HCT116 (cell line): Measurements from ENCODE around the gene AASDH. TPM values are rescaled to one million over a fixed set of nuclear protein-coding genes. Genes with fewer than 3 reads are reported as not detected.

Experiments
- ATAC-seq: fragments of 200-7000 bp; cut with Tn5 transposase; 2 replicates; pipeline ENCODE4 v1.9.1; 2020; ENCODE audit warnings: mild to moderate bottlenecking, moderate library complexity
- BruUV-seq: library from RNA; stranded (reverse); fragments of 400-500 nt; replicated peaks from 2 replicates; lab custom pipeline; 2021; lab: Mats Ljungman, UMichigan
- CTCF ChIA-PET: fragments of 300-600 bp; sonication (Branson Sonifier 250); formaldehyde crosslinking; loops from one replicate; lab custom pipeline; 2021; ENCODE audit warnings: antibody characterized with exemption; lab: Charles Lee
- POLR2A ChIA-PET: fragments of 300-600, 350-600 bp; sonication (Branson Sonifier 250); formaldehyde crosslinking; loops from one replicate; lab custom pipeline; 2021; ENCODE audit warnings: antibody characterized with exemption; lab: Charles Lee
- RAD21 ChIA-PET, 2 experiments: fragments of 300-600 bp; sonication (Branson Sonifier 250); formaldehyde crosslinking; loops; one replicate each; lab custom pipeline; 2023; ENCODE audit warnings: low total read pairs in 2 of 2; ENCODE audit not compliant: uncharacterized antibody in 2 of 2, unreplicated experiment in 2 of 2, low non-redundant PET in 1 of 2; lab: Charles Lee
- DNase-seq: peaks from one replicate; pipeline ENCODE4 v3.0.0-alpha.2; 2010; ENCODE audit warnings: low read depth, low spot score
- H2AFZ ChIP-seq: fragments of 200-600 bp; shearing (Covaris generic), sonication (generic); 2 replicates; pipeline ENCODE4 v1.6.1; 2017; ENCODE audit warnings: low read depth, mixed run types, mixed read lengths, antibody characterized with exemption, low read length; ENCODE audit not compliant: poor library complexity, severe bottlenecking
- H3K27ac ChIP-seq: 2 replicates; pipeline ENCODE4 v1.5.1; 2012; ENCODE audit warnings: low read depth, low read length
- H3K27me3 ChIP-seq: fragments of 200-600 bp; sonication (generic); 2 replicates; pipeline ENCODE4 v1.6.1; 2016; ENCODE audit warnings: mixed run types, low read length, mixed read lengths; ENCODE audit not compliant: insufficient read depth
- H3K36me3 ChIP-seq, 2 experiments: fragments of 200-500 bp in 1 of 2; fragments of 200-600 bp in 1 of 2; sonication (Bioruptor generic) in 1 of 2; sonication (generic) in 1 of 2; 2 replicates each; pipeline versions ENCODE4 v1.5.1 to v1.6.1; 2014 to 2016; ENCODE audit warnings: low read length in 2 of 2, inconsistent platforms in 1 of 2, mixed read lengths in 1 of 2, mixed run types in 1 of 2; ENCODE audit not compliant: insufficient read depth in 2 of 2, control insufficient read depth in 1 of 2
- H3K4me1 ChIP-seq, 2 experiments: fragments of 200-600 bp in 1 of 2; sonication (generic) in 1 of 2; 2 replicates each; pipeline versions ENCODE4 v1.5.1 to v1.6.1; 2012 to 2017; ENCODE audit warnings: low read length in 2 of 2, inconsistent platforms in 1 of 2, mild to moderate bottlenecking in 1 of 2, mixed read lengths in 1 of 2, mixed run types in 1 of 2, moderate library complexity in 1 of 2; ENCODE audit not compliant: insufficient read depth in 2 of 2, control insufficient read depth in 1 of 2
- H3K4me2 ChIP-seq: fragments of 200-600 bp; sonication (generic); 2 replicates; pipeline ENCODE4 v1.6.1; 2017; ENCODE audit warnings: mixed run types, low read length, mixed read lengths
- H3K4me3 ChIP-seq, 2 experiments: fragments of 200-600 bp in 1 of 2; sonication (generic) in 1 of 2; replicated peaks in 1 of 2; 2 replicates each; pipeline ENCODE4 v1.5.1; 2011 to 2016; ENCODE audit warnings: low read length in 2 of 2, control low read depth in 1 of 2, low read depth in 1 of 2, mild to moderate bottlenecking in 1 of 2, mixed read lengths in 1 of 2, mixed run types in 1 of 2
- H3K79me2 ChIP-seq: fragments of 200-600 bp; sonication (generic); 2 replicates; pipeline ENCODE4 v1.6.1; 2017; ENCODE audit warnings: mild to moderate bottlenecking, mixed run types, low read length, moderate library complexity, mixed read lengths; ENCODE audit not compliant: insufficient read depth
- H3K9ac ChIP-seq: fragments of 200-600 bp; sonication (generic); 2 replicates; pipeline ENCODE4 v1.6.1; 2016; ENCODE audit warnings: low read length, mixed read lengths
- H3K9me2 ChIP-seq: fragments of 200-600 bp; sonication (generic), shearing (Covaris generic); 2 replicates; pipeline ENCODE4 v1.6.1; 2017; ENCODE audit warnings: mixed run types, mild to moderate bottlenecking, moderate library complexity; ENCODE audit not compliant: insufficient read depth
- H3K9me3 ChIP-seq, 2 experiments: fragments of 200-500 bp in 1 of 2; fragments of 200-600 bp in 1 of 2; sonication (Bioruptor generic) in 1 of 2; sonication (generic) in 1 of 2; 2 replicates each; pipeline ENCODE4 v1.6.1; 2014 to 2017; ENCODE audit warnings: low read length in 2 of 2, mixed read lengths in 2 of 2, inconsistent platforms in 1 of 2, low read depth in 1 of 2, mild to moderate bottlenecking in 1 of 2, mixed run types in 1 of 2, moderate library complexity in 1 of 2; ENCODE audit not compliant: control insufficient read depth in 1 of 2, insufficient read depth in 1 of 2
- H4K20me1 ChIP-seq: fragments of 200-600 bp; sonication (generic), shearing (Covaris generic); 2 replicates; pipeline ENCODE4 v1.6.1; 2017; ENCODE audit warnings: mixed run types, mild to moderate bottlenecking, moderate library complexity; ENCODE audit not compliant: insufficient read depth
- EGR1 ChIP-seq: IDR thresholded peaks from 2 replicates; pipeline ENCODE4 v1.6.1; 2012; ENCODE audit warnings: low read depth
- EZH2 ChIP-seq: fragments of 200-600 bp; sonication (generic); IDR thresholded peaks from 2 replicates; pipeline ENCODE4 v1.6.1; 2017; ENCODE audit warnings: antibody characterized with exemption, mixed run types
- EZH2phosphoT487 ChIP-seq: fragments of 200-600 bp; IDR thresholded peaks from 2 replicates; pipeline ENCODE4 v1.6.1; 2018; ENCODE audit warnings: antibody characterized with exemption, borderline replicate concordance
- FOSL1 ChIP-seq: IDR thresholded peaks from 2 replicates; pipeline ENCODE4 v1.6.1; 2012; ENCODE audit warnings: low read depth
- JUND ChIP-seq: IDR thresholded peaks from 2 replicates; pipeline ENCODE4 v1.6.1; 2012
- POLR2AphosphoS5 ChIP-seq: IDR thresholded peaks from 2 replicates; pipeline ENCODE4 v1.6.1; 2011; ENCODE audit warnings: mild to moderate bottlenecking, low read depth, low read length, moderate library complexity
- SP1 ChIP-seq: IDR thresholded peaks from 2 replicates; pipeline ENCODE4 v1.6.1; 2012; ENCODE audit warnings: low read depth
- TCF7L2 ChIP-seq: IDR thresholded peaks from 2 replicates; pipeline ENCODE4 v1.7.0; 2011; ENCODE audit warnings: borderline replicate concordance, inconsistent platforms; ENCODE audit not compliant: insufficient read depth, insufficient read length; ENCODE audit errors: extremely low read depth
- ZFX ChIP-seq: fragments of 450-650 bp; IDR thresholded peaks from 2 replicates; pipeline ENCODE4 v1.6.1; 2017
- ZNF274 ChIP-seq: fragments of 200-500 bp; sonication (Bioruptor generic); IDR thresholded peaks from 2 replicates; pipeline ENCODE4 v1.6.1; 2014; ENCODE audit warnings: mild to moderate bottlenecking, low read depth, low read length, inconsistent platforms
- intact Hi-C: fragments of 100-400 bp; cut with micrococcal nuclease; formaldehyde crosslinking; loops from 2 replicates; pipeline ENCODE4 v1.10.0; 2022
- total RNA-seq: library from RNA; stranded (reverse); gene quantifications from one replicate; pipeline ENCODE4 v1.2.1, GENCODE V29; 2021; ENCODE audit not compliant: unreplicated experiment
- TF ChIP-seq, protein P1 (sequence below): IDR thresholded peaks from 2 replicates; pipeline ENCODE4 v1.6.1; 2012; ENCODE audit warnings: low read depth
- TF ChIP-seq, protein P2 (sequence below): IDR thresholded peaks from 2 replicates; pipeline ENCODE4 v1.6.1; 2011; ENCODE audit warnings: mild to moderate bottlenecking, low read length, moderate library complexity; ENCODE audit not compliant: insufficient replicate concordance; ENCODE audit errors: extremely low read depth
- TF ChIP-seq, protein P3 (sequence below): IDR thresholded peaks from 2 replicates; pipeline ENCODE4 v1.6.1; 2012
- TF ChIP-seq, protein P4 (sequence below), 3 experiments: fragments of 200-600 bp in 1 of 3; sonication (generic) in 1 of 3; IDR thresholded peaks in 2 of 3; conservative IDR thresholded peaks in 1 of 3; 2 replicates each; pipeline ENCODE4 v1.5.1; 2012 to 2017; ENCODE audit warnings: low read depth in 2 of 3, low read length in 2 of 3, antibody characterized with exemption in 1 of 3, borderline replicate concordance in 1 of 3, control low read depth in 1 of 3, mild to moderate bottlenecking in 1 of 3, mixed read lengths in 1 of 3, mixed run types in 1 of 3, moderate library complexity in 1 of 3; ENCODE audit not compliant: insufficient read depth in 1 of 3

Gene AASDH
- total RNA-seq, 1 experiment from 2014 or later, result 13.7 TPM

DNA sequence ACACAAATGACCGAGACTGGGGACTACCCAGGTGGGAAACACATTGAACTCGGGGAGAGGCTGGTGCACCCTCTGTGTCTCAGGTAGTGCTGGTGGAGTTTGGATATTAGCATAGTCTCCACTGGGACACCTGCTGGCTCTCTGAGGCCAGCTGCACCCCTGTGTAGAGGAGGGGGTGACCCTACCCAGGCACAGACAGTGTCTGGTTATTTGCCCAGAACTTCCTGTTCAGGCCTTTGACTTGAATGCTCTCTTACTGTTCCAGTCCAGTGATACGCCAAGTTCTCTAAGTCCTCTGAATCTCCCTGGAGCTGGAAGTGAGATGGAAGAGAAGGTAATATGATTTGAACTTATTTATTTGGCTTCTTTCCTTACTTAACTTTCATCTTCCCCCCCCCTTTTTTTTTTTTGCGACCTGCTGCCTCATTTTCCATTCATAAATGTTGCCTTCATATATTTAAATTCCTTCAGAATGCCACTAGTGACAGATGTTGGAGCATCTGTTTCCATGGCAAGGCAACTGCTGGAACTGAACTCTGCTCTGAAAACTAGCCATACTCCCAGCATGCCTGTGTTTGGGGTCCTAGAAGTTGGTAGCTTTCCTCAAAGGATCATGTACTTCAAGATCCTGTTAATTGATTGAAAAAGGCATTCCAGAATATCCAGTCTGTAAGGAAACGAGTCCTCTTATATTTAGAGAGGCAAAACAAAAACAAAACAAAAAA is 76.7 kb downstream of the AASDH start:
- Histone ChIP-seq H3K4me3 (no peak overlapping the region), H3K27ac (no peak overlapping the region), H3K4me2 (no peak overlapping the region), H3K9me2 (no peaks in the 10 kb centered on the region), H3K27me3 (no peaks in the 10 kb centered on the region), H3K36me3 (no peaks in the 10 kb centered on the region), H3K9me3 (no peaks in the 10 kb centered on the region), H2AFZ (no peak overlapping the region), H3K4me1 (peaks cover 0 to 21% of the 10 kb centered on the region in 2 experiments; a peak in 3 of 4 replicates), H3K79me2 (no peaks in the 10 kb centered on the region), H3K9ac (no peak overlapping the region), H4K20me1 (no peaks in the 10 kb centered on the region)
- ChIA-PET RAD21 (no interaction called here), CTCF (no interaction called here), POLR2A (no interaction called here)
- no TSS peak for BruUV-seq
- ATAC-seq (no peak), DNase-seq (no peak)
- no peak for TF ChIP-seq EGR1
- TF ChIP-seq ZNF274, result no peak
- no peak for TF ChIP-seq JUND
- TF ChIP-seq, protein P1, sequence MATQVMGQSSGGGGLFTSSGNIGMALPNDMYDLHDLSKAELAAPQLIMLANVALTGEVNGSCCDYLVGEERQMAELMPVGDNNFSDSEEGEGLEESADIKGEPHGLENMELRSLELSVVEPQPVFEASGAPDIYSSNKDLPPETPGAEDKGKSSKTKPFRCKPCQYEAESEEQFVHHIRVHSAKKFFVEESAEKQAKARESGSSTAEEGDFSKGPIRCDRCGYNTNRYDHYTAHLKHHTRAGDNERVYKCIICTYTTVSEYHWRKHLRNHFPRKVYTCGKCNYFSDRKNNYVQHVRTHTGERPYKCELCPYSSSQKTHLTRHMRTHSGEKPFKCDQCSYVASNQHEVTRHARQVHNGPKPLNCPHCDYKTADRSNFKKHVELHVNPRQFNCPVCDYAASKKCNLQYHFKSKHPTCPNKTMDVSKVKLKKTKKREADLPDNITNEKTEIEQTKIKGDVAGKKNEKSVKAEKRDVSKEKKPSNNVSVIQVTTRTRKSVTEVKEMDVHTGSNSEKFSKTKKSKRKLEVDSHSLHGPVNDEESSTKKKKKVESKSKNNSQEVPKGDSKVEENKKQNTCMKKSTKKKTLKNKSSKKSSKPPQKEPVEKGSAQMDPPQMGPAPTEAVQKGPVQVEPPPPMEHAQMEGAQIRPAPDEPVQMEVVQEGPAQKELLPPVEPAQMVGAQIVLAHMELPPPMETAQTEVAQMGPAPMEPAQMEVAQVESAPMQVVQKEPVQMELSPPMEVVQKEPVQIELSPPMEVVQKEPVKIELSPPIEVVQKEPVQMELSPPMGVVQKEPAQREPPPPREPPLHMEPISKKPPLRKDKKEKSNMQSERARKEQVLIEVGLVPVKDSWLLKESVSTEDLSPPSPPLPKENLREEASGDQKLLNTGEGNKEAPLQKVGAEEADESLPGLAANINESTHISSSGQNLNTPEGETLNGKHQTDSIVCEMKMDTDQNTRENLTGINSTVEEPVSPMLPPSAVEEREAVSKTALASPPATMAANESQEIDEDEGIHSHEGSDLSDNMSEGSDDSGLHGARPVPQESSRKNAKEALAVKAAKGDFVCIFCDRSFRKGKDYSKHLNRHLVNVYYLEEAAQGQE, result no peak
- no peak for TF ChIP-seq EZH2
- TF ChIP-seq, protein P2, sequence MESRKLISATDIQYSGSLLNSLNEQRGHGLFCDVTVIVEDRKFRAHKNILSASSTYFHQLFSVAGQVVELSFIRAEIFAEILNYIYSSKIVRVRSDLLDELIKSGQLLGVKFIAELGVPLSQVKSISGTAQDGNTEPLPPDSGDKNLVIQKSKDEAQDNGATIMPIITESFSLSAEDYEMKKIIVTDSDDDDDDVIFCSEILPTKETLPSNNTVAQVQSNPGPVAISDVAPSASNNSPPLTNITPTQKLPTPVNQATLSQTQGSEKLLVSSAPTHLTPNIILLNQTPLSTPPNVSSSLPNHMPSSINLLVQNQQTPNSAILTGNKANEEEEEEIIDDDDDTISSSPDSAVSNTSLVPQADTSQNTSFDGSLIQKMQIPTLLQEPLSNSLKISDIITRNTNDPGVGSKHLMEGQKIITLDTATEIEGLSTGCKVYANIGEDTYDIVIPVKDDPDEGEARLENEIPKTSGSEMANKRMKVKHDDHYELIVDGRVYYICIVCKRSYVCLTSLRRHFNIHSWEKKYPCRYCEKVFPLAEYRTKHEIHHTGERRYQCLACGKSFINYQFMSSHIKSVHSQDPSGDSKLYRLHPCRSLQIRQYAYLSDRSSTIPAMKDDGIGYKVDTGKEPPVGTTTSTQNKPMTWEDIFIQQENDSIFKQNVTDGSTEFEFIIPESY, result no peak
- no peak for TF ChIP-seq POLR2AphosphoS5
- TF ChIP-seq, protein P3, sequence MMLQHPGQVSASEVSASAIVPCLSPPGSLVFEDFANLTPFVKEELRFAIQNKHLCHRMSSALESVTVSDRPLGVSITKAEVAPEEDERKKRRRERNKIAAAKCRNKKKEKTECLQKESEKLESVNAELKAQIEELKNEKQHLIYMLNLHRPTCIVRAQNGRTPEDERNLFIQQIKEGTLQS, result no peak
- no peak for TF ChIP-seq FOSL1
- no peak for TF ChIP-seq EZH2phosphoT487
- no peak for TF ChIP-seq TCF7L2
- TF ChIP-seq, protein P4, sequence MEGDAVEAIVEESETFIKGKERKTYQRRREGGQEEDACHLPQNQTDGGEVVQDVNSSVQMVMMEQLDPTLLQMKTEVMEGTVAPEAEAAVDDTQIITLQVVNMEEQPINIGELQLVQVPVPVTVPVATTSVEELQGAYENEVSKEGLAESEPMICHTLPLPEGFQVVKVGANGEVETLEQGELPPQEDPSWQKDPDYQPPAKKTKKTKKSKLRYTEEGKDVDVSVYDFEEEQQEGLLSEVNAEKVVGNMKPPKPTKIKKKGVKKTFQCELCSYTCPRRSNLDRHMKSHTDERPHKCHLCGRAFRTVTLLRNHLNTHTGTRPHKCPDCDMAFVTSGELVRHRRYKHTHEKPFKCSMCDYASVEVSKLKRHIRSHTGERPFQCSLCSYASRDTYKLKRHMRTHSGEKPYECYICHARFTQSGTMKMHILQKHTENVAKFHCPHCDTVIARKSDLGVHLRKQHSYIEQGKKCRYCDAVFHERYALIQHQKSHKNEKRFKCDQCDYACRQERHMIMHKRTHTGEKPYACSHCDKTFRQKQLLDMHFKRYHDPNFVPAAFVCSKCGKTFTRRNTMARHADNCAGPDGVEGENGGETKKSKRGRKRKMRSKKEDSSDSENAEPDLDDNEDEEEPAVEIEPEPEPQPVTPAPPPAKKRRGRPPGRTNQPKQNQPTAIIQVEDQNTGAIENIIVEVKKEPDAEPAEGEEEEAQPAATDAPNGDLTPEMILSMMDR (IDR thresholded peaks at IDR 0.05 in 2 of 3, conservative IDR thresholded peaks at IDR 0.05 in 1 of 3; ENCODE audit: borderline replicate concordance in 1 of 3, insufficient read depth in 1 of 3, low read depth in 2 of 3, low read length in 2 of 3), result no peak
- no peak for TF ChIP-seq SP1
- TF ChIP-seq ZFX, result no peak
- intact Hi-C loops, result no loop called here
